Muscle of leg (tissue), 11 donors: ENCODE results near the gene EDNRA. TPM values are rescaled to one million over a fixed set of nuclear protein-coding genes. Genes with fewer than 3 reads are reported as not detected.

Experiments used
- DNase-seq: peaks from one replicate; pipeline ENCODE4 v3.0.0; 2013
- H3K27ac ChIP-seq: one replicate; pipeline ENCODE4 v1.5.1; 2013; ENCODE audit warnings: mild to moderate bottlenecking, low read length, control low read depth
- H3K27me3 ChIP-seq: one replicate; pipeline ENCODE4 v1.6.1; 2013; ENCODE audit warnings: low read length; ENCODE audit not compliant: control insufficient read depth, insufficient read depth
- H3K36me3 ChIP-seq: one replicate; pipeline ENCODE4 v1.6.1; 2013; ENCODE audit warnings: low read length; ENCODE audit not compliant: control insufficient read depth, insufficient read depth
- H3K4me1 ChIP-seq: one replicate; pipeline ENCODE4 v1.6.1; 2013; ENCODE audit warnings: low read length; ENCODE audit not compliant: control insufficient read depth, insufficient read depth
- H3K4me3 ChIP-seq: one replicate; pipeline ENCODE4 v1.5.1; 2013; ENCODE audit warnings: low read length, control low read depth
- H3K9me3 ChIP-seq: replicated peaks from 2 replicates; pipeline ENCODE4 v1.6.1; 2013; ENCODE audit warnings: low read depth, low read length; ENCODE audit not compliant: control insufficient read depth
- WGBS: methylation state at CpG from one replicate; pipeline ENCODE4 v1.1.5; 2013; ENCODE audit warnings: missing lambda C conversion rate; ENCODE audit not compliant: insufficient coverage; 5-methylcytosine and 5-hydroxymethylcytosine counted together
- polyA plus RNA-seq, 8 donors: library from polyadenylated mRNA; unstranded; fragments of 120-200 nt; gene quantifications; one replicate each; pipeline versions ENCODE4 v1.2.1 to v1.2.3, GENCODE V29; 2013; ENCODE audit warnings: inconsistent platforms in 1 of 8, low replicate concordance in 1 of 8; ENCODE audit not compliant: insufficient read length in 8 of 8, insufficient read depth in 1 of 8
- total RNA-seq: library from RNA; stranded (reverse); fragments of 120-200 nt; gene quantifications from one replicate; pipeline ENCODE4 v1.2.4, GENCODE V29; 2013

Gene EDNRA
- total and polyA plus RNA-seq, 9 donors = 19.5 to 43.1 (median 32.2) TPM

DNA sequence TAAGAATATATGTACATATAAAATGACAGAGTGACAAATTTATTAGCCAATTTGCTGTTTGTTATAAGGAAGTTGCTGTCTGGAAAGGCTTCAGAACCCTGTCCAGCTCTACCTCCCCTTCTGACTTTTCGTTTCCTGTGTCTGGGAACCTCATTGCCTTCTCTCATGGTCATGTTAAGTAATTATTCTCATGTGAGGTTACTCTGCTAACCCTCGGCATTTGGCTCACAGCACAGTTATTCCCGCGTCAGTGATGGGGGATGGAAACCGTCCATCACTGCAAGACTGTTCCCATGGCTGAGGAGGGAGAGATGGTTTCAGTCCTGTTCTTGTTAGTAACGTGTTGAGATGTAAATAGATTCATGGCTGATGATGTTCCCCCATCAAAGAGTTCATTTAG lies 11.9 kb downstream of the EDNRA start:
- H3K9me3 ChIP-seq = no peaks in the 10 kb centered on the region
- WGBS = no CpG with 5 or more reads among the region's 6 CpGs
- H3K4me1 ChIP-seq = peaks cover 2% of the 10 kb centered on the region
- peak overlapping the region; percentile 60 for H3K27ac ChIP-seq
- peak; percentile 91 for DNase-seq
- H3K36me3 ChIP-seq = no peaks in the 10 kb centered on the region
- no peaks in the 10 kb centered on the region for H3K27me3 ChIP-seq
- H3K4me3 ChIP-seq = no peak overlapping the region

DNA sequence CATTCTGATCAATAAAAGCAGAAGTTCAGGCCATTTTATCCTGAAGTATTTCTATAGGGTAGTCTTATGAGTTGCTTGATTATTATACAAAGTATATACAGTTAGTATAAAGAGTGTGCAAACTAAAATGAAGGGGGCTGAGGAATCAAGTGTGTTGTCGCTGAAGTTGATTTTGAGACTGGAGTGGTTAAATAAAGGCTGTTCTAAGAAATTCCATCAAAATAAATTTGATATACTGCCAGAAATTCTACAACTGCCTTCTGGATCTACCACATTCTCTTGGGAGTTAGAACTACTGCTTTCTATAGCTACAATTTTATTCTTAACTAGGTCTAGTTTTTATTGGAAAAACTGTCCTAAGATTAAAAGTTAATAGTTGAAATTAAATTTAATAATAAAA lies 12.4 kb downstream of the EDNRA start:
- WGBS = no CpG with 5 or more reads among the region's 1 CpG
- no peak overlapping the region for H3K4me3 ChIP-seq
- no peaks in the 10 kb centered on the region for H3K9me3 ChIP-seq
- H3K4me1 ChIP-seq = peaks cover 3% of the 10 kb centered on the region
- peak overlapping the region; percentile 49 for H3K27ac ChIP-seq
- H3K36me3 ChIP-seq = no peaks in the 10 kb centered on the region
- peak; percentile 33 for DNase-seq
- H3K27me3 ChIP-seq = no peaks in the 10 kb centered on the region

DNA sequence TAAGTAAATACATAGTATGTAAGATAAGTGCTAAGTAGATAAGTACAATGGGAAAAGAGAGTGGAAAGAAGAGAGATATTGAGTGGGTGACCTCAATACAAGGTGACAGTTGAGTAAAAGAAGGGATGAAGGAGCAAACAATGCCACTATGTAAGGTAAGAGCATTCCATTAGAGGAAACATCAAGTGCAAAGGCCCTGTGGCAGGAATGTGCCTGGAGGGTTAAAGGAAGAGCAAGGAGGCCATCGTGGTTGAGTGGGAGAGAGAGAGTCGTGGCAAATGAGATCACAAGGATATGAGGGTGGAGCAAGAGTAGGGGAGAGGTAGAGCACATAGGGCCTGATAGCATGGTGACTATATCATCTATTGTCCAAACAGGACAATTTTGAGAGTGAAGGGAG lies 13.4 kb downstream of the EDNRA start:
- 71% methylated on average over 2 of the region's 2 CpGs for WGBS
- Histone ChIP-seq H3K4me1 (peaks cover 3% of the 10 kb centered on the region), H3K36me3 (no peaks in the 10 kb centered on the region), H3K4me3 (no peak overlapping the region), H3K27ac (no peak overlapping the region), H3K9me3 (no peaks in the 10 kb centered on the region), H3K27me3 (no peaks in the 10 kb centered on the region)
- DNase-seq = no peak

DNA sequence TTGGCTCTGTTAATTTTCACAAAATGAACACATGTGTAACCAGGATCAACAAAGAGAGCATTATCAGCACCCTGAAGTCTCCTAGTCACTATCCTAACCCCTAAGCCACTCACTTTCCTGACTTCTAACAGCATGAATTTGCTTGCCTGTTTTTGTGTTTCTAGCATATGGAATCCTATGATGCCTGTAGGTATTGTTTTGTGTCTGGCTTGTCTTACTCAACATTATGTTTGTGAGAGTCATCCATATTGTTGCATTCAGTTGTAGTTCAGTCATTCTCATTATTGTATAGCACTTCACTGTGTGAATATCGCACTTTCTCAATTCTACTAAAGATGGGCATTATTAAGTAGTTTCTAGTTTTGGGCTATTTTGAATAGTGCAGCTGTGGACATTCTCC lies 15.6 kb downstream of the EDNRA start:
- Histone ChIP-seq H3K27ac (no peak overlapping the region), H3K36me3 (no peaks in the 10 kb centered on the region), H3K4me3 (no peak overlapping the region), H3K9me3 (no peaks in the 10 kb centered on the region), H3K27me3 (no peaks in the 10 kb centered on the region), H3K4me1 (peaks cover 3% of the 10 kb centered on the region)
- DNase-seq = no peak
- WGBS = no CpG with 5 or more reads among the region's 1 CpG

DNA sequence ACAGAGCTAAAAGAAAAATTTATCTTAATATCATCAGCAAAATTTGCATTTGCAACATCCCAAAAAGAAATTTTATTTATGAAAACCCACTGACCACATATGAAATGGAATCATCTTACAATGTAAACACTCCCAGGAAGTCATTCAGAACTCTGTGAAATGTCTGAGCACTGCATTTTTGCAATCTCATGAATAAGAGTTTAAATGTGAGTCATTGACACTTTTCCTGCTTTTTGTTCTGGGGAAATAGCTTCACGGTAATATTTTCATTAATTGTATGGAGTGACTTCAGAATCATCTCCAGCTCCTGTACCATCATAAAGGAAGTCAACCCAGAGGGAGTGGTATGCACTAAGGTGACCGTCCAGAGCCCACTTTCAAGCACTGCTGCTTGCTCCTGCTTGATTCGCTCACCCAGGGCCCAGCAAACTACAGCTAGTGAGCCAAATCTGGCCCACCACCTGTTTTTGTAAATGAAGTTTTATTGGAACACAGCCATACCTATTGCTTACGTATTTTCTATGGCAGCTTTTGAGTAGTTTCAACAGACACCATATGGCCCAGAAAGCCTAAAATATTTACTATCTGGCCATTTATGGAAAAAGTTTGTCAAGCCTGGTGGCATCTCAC lies 17.2 kb downstream of the EDNRA start:
- Histone ChIP-seq H3K9me3 (no peaks in the 10 kb centered on the region), H3K27me3 (no peaks in the 10 kb centered on the region), H3K4me3 (no peak overlapping the region), H3K36me3 (no peaks in the 10 kb centered on the region), H3K4me1 (peaks cover 2% of the 10 kb centered on the region), H3K27ac (no peak overlapping the region)
- 67% methylated on average over 1 of the region's 4 CpGs for WGBS
- DNase-seq = no peak

DNA sequence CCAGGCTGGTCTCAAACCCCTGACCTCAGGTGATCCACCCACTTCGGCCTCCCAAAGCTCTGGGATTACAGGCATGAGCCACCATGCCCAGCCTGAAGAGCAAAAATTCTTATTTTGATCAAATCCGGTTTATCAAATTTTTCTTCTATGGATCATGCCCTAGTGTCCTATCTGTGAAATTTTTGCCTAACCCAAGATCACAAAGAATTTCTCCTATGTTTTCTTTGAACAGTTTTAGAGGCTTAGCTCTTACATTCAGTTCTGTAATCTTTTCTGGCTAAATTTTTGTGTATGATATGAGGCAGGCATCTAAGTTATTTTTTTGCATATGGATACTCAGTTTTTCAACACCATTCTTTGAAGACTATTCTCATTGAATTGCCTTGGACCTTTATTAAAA lies 27.4 kb downstream of the EDNRA start:
- WGBS = no CpG with 5 or more reads among the region's 2 CpGs

DNA sequence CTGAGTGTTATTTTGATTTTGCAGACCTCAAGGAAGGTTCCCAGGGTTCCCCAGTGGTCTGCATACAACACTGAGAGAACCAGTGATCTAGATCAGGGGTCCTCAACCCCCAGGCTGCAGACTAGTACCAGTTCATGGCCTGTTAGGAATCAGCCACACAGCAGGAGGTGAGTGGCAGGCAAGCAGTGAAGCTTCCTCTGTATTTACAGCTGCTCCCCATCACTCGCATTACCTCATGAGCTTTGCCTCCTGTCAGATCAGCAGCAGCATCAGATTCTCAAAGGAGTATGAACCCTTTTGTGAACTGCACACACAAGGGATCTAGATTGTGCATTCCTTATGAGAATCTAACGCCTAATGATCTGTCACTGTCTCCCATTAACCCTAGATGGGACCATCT lies 28.5 kb downstream of the EDNRA start:
- H3K36me3 ChIP-seq = peaks cover 2% of the 10 kb centered on the region
- 100% methylated on average over 1 of the region's 2 CpGs for WGBS
- H3K4me1 ChIP-seq = no peaks in the 10 kb centered on the region
- no peak overlapping the region for H3K4me3 ChIP-seq
- H3K27me3 ChIP-seq = no peaks in the 10 kb centered on the region
- H3K27ac ChIP-seq = no peak overlapping the region
- no peaks in the 10 kb centered on the region for H3K9me3 ChIP-seq
- DNase-seq = no peak

More for the DNA sequence above, 27.4 kb downstream of the EDNRA start:
- H3K36me3 ChIP-seq = peaks cover 2% of the 10 kb centered on the region
- no peaks in the 10 kb centered on the region for H3K27me3 ChIP-seq
- no peak overlapping the region for H3K4me3 ChIP-seq
- no peak for DNase-seq
- no peak overlapping the region for H3K27ac ChIP-seq
- H3K4me1 ChIP-seq = no peaks in the 10 kb centered on the region
- no peaks in the 10 kb centered on the region for H3K9me3 ChIP-seq

DNA sequence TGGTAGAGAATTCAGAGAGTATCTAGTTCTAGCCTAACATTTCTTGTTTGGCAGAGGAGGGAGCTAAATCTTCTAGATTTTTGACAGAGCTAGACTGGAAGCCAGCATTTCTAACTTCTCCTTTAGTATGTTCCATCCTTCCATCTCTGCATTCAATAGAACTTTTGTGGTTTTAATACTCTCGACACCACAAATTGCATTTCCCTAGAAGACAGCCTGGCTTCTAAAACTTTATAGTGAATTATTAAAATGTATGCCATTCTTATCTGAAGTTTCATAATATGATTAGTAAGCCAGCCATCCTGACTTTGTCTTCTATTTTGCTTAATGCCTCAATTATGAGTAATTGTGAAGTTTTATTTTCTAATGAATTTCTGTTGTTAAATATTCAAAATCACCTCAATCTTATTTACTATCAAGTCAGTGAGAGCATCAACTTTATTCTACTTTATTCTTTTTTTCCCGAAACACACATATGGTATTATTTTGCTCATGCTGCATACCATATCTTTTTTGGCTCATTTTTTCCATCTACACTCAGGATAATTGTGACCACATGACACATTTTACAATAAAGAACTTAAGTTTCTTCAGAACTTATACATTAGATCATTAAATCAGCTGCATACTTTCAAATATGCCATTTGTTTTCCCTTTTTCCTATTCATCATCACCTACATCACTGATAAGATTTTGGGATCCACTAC lies 30.2 kb downstream of the EDNRA start:
- WGBS = no CpG with 5 or more reads among the region's 2 CpGs
- Histone ChIP-seq H3K36me3 (peaks cover 2% of the 10 kb centered on the region), H3K27ac (no peak overlapping the region), H3K4me1 (no peaks in the 10 kb centered on the region), H3K4me3 (no peak overlapping the region), H3K9me3 (no peaks in the 10 kb centered on the region), H3K27me3 (no peaks in the 10 kb centered on the region)
- peak; percentile 54 for DNase-seq

DNA sequence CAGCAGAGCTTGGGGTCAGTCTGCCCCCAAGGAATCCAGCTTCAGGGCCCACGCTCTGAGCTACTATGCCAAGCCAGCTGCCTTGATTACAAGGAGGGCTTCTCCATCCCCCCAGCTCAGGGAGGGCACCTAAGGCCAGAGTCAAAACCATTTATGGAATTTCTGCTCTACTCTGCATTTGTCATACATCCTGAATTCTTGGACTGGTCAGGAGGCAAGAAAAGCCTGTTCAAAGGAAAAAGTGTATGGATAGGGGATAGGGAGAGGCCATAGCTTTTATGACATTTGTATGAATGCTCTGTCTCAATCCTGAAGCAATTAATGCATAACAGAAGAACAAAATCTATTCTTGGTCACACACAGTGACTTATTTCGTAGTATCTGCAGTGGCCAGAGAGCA lies 32.2 kb downstream of the EDNRA start:
- Histone ChIP-seq H3K27ac (no peak overlapping the region), H3K27me3 (no peaks in the 10 kb centered on the region), H3K9me3 (no peaks in the 10 kb centered on the region), H3K4me1 (no peaks in the 10 kb centered on the region), H3K4me3 (no peak overlapping the region), H3K36me3 (peaks cover 2% of the 10 kb centered on the region)
- WGBS = 57% methylated on average over 1 of the region's 2 CpGs
- DNase-seq = no peak

DNA sequence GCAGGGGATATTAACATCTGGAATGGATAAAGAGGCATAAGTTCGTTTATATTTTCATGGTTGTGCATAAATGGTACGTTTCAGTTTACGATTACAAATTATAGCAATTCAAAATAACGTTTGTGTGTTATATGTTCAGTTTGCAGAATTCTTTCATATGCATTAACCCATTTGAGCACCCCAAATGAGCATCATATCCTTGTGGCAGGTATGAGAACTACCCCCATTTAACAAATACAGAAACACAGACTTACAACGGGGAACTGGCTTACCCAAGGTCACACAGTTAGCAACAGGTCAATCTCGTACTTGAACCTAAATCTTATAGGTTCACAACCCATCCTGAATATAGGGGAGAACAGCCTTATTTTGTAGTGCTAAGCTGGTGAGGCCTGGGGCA lies 33.1 kb downstream of the EDNRA start:
- Histone ChIP-seq H3K9me3 (no peaks in the 10 kb centered on the region), H3K27ac (no peak overlapping the region), H3K36me3 (peaks cover 2% of the 10 kb centered on the region), H3K4me3 (no peak overlapping the region), H3K27me3 (no peaks in the 10 kb centered on the region), H3K4me1 (no peaks in the 10 kb centered on the region)
- no peak for DNase-seq
- WGBS = no CpG with 5 or more reads among the region's 6 CpGs
